Measurements from ENCODE around the gene DNAH10.

- TF ChIP-seq POLR2A (IDR thresholded peaks at IDR 0.05; ENCODE audit: low read depth, low read length) (no peak), CTCF (conservative IDR thresholded peaks at IDR 0.05; ENCODE audit: low read depth, low read length) (no peak), USF2 (IDR thresholded peaks at IDR 0.05; ENCODE audit: low read depth, low read length) (no peak), ELK1 (IDR thresholded peaks at IDR 0.05; ENCODE audit: borderline replicate concordance, low read depth, low read length) (no peak)
Measured at GRCh38 chr12:123917337-123917850, 155.3 kb downstream of the DNAH10 start.
